Lower leg skin (tissue), 3 donors: ENCODE results near the gene C10orf71.

ENCODE experiments used
- POLR2A ChIP-seq, 2 donors: fragments of 450-650 bp; IDR thresholded peaks; one replicate each; pipeline ENCODE4 v1.6.1; 2016 to 2017; ENCODE audit warnings: antibody characterized with exemption in 2 of 2, mild to moderate bottlenecking in 1 of 2, moderate library complexity in 1 of 2
- TF ChIP-seq, protein P1 (sequence below), 3 donors: fragments of 450-650 bp; IDR thresholded peaks; one replicate each; pipeline ENCODE4 v1.5.1; 2016; ENCODE audit warnings: antibody characterized with exemption in 3 of 3, mild to moderate bottlenecking in 3 of 3, moderate library complexity in 2 of 3

DNA sequence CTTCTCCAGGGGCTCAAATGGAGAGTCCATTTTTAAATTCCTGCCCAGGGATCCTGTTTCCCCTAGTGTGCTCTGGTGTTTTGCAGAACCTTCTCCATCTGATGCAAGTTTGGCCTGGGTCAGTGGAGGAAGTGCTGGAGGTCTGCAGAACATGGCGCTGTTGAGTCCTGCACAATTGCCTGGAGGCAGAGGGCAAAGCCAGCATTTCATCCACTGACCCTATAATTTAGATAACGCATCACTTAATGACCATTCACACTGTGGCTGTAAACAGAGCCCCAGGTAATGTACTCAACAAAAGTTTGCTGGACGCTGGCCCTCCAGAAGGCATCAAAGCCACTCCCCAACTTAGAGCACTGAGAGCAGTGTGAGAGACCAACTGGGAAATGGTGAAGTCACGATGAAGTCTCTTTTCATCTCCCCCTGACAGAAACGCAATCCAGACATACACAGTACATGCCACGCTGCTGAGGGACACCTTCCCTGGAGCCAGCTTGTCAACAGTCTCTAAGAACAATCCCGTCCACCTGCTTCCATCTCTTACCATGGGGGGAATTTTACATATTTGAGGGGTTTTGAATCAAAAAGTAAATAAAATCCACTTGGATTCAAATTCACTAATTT is 13.4 kb downstream of the C10orf71 start:
- TF ChIP-seq, protein P1, sequence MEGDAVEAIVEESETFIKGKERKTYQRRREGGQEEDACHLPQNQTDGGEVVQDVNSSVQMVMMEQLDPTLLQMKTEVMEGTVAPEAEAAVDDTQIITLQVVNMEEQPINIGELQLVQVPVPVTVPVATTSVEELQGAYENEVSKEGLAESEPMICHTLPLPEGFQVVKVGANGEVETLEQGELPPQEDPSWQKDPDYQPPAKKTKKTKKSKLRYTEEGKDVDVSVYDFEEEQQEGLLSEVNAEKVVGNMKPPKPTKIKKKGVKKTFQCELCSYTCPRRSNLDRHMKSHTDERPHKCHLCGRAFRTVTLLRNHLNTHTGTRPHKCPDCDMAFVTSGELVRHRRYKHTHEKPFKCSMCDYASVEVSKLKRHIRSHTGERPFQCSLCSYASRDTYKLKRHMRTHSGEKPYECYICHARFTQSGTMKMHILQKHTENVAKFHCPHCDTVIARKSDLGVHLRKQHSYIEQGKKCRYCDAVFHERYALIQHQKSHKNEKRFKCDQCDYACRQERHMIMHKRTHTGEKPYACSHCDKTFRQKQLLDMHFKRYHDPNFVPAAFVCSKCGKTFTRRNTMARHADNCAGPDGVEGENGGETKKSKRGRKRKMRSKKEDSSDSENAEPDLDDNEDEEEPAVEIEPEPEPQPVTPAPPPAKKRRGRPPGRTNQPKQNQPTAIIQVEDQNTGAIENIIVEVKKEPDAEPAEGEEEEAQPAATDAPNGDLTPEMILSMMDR (IDR thresholded peaks at IDR 0.05): no peak
- no peak for TF ChIP-seq POLR2A (IDR thresholded peaks at IDR 0.05)
